ENCODE measurements around the gene ZP4.
A peak's percentile ranks its signal among the peaks of the same experiment; 100 is the strongest.
"Not testable (repeated sequence)": the region's sequence is repeated elsewhere in the genome, so short reads cannot be mapped to it uniquely, and the experiment has no call there.

Gene ZP4

GRCh38 chr1:237873487-237874211 lies 17.1 kb downstream of the ZP4 start:
- DNase-seq, result peak; percentile 76 to 87

- DNase-seq, result no peak
These were observed 21.7 kb downstream of the ZP4 start for GRCh38 chr1:237868817-237869600.

- DNase-seq, result no peak
These were observed 23.3 kb downstream of the ZP4 start for GRCh38 chr1:237867380-237867888.

GRCh38 chr1:237864338-237865244 lies 26.1 kb downstream of the ZP4 start:
- DNase-seq, result no peak

GRCh38 chr1:237863234-237863633 lies 27.5 kb downstream of the ZP4 start:
- no peak for DNase-seq

- DNase-seq, result no peak
These were observed 28.8 kb downstream of the ZP4 start for GRCh38 chr1:237861944-237862343.

- no peak for DNase-seq
These were observed 31.7 kb downstream of the ZP4 start for GRCh38 chr1:237858992-237859391.

- DNase-seq, result no peak
These were observed 33.3 kb downstream of the ZP4 start for GRCh38 chr1:237857455-237857854.

- DNase-seq, result no peak
These were observed 38.4 kb downstream of the ZP4 start for GRCh38 chr1:237852342-237852741.

GRCh38 chr1:237851210-237851845 lies 39.4 kb downstream of the ZP4 start:
- peak in 1 of 2 experiments; percentile 50 for DNase-seq

- not testable (repeated sequence) for DNase-seq
These were observed 47.2 kb downstream of the ZP4 start for GRCh38 chr1:237843516-237843915.

- DNase-seq, result no peak
These were observed 49.2 kb downstream of the ZP4 start for GRCh38 chr1:237841485-237841884.

GRCh38 chr1:237838904-237839534 lies 51.7 kb downstream of the ZP4 start:
- no peak for DNase-seq

- no peak for DNase-seq
These were observed 52.4 kb downstream of the ZP4 start for GRCh38 chr1:237838320-237838719.

- no peak for DNase-seq
These were observed 56.3 kb downstream of the ZP4 start for GRCh38 chr1:237834461-237834860.

- no peak for DNase-seq
These were observed 56.7 kb downstream of the ZP4 start for GRCh38 chr1:237834048-237834447.

GRCh38 chr1:237832858-237833257 lies 57.9 kb downstream of the ZP4 start:
- no peak for DNase-seq

All from SW 1271 (cell line).